ENCODE data around the gene ARL4C.

DNA sequence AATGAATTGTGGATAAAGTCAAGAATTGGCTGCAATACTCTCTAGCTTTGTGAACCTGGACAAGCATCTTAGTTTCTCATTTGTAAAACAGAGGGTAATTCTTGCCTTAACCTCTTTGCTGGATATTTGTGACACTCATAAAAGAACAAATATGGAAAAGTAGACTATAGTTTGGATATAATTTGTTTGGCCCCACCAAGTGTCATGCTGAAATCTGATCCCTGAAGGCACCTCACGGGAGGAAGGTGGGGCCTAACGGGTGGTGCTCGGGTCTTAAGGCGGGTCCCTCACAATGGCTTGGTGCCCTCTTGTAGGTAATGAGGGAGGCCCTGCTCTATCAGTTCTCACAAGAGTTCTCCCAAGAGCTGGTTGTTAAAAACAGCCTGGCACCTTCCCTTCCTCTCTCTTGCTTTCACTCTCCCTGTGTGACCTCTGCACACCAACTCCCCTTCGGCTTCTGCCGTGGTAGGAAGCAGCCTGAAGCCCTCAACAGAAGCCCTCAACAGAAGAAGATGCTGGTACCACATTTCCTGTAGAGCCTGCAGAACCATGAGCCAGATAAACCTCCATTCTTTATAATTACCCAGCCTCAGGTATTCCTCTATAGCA, 37.4 kb downstream of the ARL4C start:
- no peak for TF ChIP-seq PBX3 (IDR thresholded peaks at IDR 0.05)
- TF ChIP-seq, protein P1, sequence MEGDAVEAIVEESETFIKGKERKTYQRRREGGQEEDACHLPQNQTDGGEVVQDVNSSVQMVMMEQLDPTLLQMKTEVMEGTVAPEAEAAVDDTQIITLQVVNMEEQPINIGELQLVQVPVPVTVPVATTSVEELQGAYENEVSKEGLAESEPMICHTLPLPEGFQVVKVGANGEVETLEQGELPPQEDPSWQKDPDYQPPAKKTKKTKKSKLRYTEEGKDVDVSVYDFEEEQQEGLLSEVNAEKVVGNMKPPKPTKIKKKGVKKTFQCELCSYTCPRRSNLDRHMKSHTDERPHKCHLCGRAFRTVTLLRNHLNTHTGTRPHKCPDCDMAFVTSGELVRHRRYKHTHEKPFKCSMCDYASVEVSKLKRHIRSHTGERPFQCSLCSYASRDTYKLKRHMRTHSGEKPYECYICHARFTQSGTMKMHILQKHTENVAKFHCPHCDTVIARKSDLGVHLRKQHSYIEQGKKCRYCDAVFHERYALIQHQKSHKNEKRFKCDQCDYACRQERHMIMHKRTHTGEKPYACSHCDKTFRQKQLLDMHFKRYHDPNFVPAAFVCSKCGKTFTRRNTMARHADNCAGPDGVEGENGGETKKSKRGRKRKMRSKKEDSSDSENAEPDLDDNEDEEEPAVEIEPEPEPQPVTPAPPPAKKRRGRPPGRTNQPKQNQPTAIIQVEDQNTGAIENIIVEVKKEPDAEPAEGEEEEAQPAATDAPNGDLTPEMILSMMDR (IDR thresholded peaks at IDR 0.05) = no peak
- TF ChIP-seq POLR2AphosphoS5 (IDR thresholded peaks at IDR 0.05; ENCODE audit: low read depth, low read length) = no peak
- no peak for TF ChIP-seq CHD2 (IDR thresholded peaks at IDR 0.05; ENCODE audit: low read length, partially characterized antibody)
- no peak for TF ChIP-seq RAD21 (IDR thresholded peaks at IDR 0.05; ENCODE audit: low read length)
- TF ChIP-seq MXI1 (IDR thresholded peaks at IDR 0.05; ENCODE audit: low read depth, low read length) = no peak
- no peak for TF ChIP-seq JUND (IDR thresholded peaks at IDR 0.05)
- TF ChIP-seq TAF1 (IDR thresholded peaks at IDR 0.05; ENCODE audit: borderline replicate concordance, low read depth, low read length) = no peak
- TF ChIP-seq TEAD4 (IDR thresholded peaks at IDR 0.05; ENCODE audit: borderline replicate concordance, insufficient read depth) = no peak
- TF ChIP-seq, protein P2, sequence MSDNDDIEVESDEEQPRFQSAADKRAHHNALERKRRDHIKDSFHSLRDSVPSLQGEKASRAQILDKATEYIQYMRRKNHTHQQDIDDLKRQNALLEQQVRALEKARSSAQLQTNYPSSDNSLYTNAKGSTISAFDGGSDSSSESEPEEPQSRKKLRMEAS (IDR thresholded peaks at IDR 0.05; ENCODE audit: low read depth) = no peak
- TF ChIP-seq EP300 (IDR thresholded peaks at IDR 0.05; ENCODE audit: borderline replicate concordance in 1 of 2, low read depth in 1 of 2, low read length in 1 of 2) = no peak
- TF ChIP-seq SMC3 (IDR thresholded peaks at IDR 0.05; ENCODE audit: low read depth, low read length) = no peak

All from SK-N-SH (cell line).